Hippocampal formation (tissue), 2 donors: ENCODE results near the gene CSMD2.
A peak's percentile ranks its signal among the peaks of the same experiment; 100 is the strongest.

Experiments used
- DNase-seq, 2 donors: peaks; one replicate each; lab custom pipeline; 2025; lab: John Stamatoyannopoulos, UW

Gene CSMD2

DNA sequence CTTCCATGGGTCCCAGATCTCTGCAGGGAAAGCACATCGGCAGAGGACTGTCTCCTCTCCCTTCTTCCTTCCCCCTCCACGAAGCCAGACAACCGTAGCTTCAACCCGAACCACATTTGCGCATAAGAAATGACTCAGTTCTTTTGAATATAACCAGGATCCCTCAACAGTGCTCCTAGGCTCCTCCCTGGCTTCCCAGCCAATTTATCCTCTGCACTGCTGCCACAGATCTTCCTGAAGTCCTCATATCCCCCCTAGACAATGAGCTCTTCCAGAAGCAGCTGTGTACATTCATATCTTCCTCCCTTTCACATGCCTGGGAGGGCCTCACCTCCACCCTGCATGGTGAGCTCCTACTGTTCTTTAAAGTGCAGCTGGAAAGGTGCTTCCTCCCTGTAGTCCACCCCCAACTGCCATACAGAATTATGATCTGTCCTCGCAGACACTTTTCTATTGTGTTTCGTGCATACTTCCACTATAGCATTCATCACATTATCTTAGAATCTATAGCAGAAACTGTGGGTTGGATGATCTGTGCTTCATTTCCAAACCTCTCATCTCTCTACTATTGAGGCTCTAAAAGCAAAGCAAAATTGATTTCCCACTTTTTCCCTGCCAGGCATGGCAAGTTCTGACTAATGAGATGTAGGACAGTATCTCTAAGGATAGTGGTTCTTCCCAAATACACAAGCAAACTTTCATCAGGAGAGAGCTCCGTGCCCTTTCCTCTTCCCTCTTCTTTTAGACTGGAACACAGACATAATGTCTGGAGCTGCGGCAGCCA, 480.4 kb downstream of the CSMD2 start:
- DNase-seq, result no peak

DNA sequence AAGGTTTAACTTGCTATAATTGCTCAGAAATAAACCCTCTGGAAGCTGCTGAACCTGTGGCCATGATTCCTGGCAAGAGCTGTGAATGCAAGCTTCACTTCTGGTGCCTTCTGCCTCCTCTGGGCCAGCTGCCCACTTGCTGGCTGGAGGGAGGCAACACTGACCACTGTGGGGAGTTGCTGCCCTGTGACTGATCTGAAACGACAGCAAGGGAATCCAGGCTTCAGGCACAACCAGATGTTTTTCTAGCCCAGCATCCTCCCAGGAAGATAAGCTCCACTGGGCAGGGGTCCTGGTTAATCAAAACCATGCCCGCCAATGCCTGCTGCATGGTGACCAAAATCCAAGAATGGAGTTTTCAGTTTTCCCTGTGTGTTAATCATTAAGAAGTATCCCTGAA, 481.1 kb downstream of the CSMD2 start:
- DNase-seq, result peak in 1 of 2 donors; percentile 49

DNA sequence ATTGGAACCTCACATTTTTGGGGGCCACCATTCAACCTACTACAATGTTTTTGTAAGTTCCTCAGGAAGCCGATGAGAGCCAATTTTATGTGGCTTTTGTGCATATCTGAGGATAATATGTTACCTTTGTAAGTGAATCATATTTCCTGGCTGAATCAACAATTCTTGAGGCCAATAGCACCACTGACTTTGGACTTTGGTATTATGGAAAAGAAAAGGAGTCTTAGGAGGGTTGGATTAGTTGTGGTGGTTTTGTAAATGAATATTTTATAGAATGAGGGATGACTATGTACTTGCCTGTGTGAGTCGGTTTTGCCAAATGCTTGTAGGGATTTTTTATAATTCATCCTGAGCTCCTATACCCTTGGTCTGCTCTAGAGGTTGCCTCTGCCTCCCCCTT, 482.7 kb downstream of the CSMD2 start:
- DNase-seq, result no peak

DNA sequence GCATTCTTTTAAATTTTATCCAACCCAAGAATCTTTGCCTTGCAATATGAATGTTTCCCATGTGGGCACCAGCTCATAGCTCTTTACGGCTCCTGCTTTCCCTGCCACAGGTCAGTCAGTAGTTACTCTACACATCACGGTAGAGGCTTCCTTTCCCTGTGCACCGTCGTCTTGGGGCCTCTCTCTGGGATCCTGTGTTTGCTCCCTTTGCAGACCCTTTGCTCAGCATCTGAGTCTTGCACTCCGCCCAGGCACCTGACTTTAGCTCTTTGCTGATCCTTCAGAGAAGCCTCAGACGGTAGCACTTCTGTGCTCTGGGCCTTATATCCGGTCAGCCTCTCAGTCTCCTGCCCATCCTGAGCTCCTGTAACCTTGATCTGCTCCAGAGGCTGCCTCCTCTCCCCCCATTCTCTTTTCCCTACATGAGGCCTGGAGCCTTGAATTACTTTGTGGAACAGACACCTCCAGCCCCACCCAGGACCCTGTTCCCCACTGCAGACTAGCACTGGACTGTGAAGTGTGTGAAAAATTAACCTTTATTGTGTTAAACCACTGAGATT, 484.7 kb downstream of the CSMD2 start:
- no peak for DNase-seq

DNA sequence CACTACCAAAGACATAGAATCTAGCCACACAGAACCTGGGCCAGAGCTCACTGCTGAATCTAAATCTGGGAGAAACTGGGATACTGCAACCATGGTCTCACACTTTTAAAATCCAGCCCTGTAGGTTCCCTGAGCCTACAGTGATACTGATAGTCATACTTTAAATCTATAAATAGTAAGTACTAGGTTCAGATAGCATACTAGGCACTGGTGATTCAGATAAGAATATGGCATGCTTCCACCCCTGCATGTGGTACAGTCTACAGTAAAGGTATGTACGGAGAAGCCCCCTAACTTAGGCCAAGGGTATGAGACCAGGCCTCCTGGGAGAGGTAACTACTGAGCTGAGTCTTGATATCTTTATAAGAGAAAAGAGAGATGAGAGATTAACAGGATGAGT, 494.5 kb downstream of the CSMD2 start:
- no peak for DNase-seq

DNA sequence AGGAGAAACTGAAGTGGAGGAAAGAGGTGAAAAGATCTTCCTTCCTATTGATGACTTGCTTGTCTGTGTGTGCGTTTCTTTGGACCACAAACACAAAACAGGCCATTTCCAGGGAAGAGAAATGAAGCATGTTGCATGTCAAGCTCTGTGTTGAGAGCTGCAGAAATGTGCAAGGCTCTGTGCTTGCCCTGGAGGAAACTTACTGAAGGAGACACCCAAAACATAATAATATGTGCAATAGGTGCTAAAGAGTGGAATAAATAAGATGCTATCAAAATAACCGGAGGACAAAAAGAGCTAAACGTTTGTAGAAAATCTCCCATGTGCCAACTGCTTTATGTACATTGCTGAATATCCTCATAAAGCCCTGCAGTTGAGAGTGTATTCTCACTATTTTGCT, 496.3 kb downstream of the CSMD2 start:
- DNase-seq, result no peak

DNA sequence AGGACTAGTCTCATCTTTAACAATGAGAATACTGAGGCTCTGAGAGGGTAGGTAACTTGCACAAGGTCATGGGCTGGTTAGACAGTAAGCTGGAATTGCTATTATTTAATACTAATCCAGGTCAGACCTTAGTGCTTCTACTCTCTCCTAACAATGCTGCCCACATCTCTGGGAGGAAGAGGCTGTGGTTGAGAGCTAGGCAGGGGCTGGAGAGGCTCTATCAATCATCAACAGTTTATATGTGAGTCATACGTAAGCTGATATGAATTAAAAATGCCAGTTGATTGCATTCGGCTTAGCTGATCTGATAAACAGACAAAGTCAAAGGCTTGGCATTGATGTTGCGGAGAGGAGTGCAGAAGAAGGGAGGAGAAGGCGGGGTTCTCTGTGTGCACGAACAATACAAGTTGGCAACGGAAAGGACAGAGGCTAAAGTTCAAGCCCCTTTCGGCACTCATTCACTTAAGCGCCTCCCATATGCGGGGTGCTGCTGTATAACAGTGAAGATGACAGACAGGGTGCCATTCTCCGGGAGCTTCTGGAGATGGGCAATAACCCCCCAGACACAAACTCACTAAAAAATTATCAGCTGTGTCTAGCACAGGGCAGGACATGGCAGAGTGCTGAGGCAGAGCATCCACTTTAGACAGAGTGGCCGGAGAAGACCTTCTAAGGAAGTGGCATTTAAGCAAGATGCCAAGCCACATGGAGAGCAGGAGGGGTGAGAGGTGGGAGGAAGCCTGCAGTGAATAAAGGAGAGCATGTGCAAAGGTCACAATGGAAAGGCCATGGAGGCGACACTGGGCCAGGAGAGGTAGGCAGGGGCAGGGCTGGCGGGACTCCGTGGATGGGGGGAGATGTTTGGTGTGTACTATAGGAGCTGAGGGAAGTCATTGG, 497.4 kb downstream of the CSMD2 start:
- no peak for DNase-seq

DNA sequence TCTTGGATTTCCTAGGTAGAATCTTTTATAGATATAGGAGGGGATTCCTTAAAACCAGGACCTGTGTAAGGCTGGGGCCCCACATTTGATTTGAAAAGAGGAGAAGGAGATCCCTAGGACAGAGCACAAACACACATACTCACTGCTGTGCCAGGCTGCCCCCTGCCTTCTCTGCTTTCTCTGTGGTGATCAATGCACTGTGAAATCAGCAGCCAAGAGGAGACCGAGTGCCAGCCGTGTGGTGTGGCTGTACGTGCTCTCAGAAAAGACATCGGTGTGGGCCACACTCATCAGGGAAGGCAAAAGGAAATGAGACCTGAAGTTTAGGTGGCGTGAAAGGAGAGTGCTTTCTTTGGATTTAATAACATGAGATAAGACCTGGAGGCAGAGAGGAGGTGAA, 498.4 kb downstream of the CSMD2 start:
- DNase-seq, result no peak

DNA sequence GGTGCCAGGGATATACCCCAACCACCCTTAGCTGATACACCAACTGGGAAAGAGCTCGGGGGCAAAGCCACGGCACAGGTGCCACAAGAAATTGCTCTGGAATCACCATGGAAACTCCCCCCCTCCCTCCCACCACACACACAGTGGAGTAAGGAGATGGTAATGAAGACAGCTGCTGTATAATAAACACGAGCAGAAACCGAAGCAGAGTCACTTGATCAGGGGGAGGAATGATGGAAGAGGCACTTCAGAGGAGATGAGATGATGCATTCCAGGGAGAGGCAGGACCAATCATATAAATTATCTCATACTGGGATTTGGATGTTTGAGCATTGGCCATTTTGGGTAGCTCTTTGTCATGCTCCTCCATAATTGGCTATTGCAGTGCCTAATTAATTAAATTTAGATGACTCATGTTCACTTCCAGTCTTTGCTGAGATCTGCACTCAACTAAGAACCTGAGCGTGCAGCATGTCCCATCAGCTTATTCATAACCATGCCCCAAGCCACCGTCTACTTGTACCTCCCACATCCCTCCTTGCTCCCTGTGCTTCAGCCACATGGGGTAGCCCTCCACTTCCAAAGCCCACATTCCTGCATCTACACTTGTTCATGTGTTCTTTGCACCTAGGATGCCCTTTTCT, 503.1 kb downstream of the CSMD2 start:
- no peak for DNase-seq

DNA sequence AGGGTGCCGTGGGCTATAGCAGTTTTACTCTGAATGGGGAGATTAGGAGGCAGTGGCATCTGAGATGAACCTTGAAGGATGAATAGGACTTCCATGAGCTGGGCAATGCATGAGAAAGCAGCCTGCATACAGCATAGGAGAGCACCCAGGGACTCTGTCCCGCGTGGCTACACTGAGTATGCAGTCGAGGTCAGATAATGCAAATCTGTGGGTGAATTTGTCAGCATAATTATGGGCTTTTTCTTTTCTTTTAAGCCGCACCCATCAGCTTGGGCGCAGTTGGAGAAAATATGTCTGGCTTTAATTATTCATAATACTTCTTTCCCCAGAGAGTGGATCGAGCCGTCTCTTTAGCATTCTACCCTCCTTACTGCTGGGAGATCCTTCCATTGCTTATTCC, 504.1 kb downstream of the CSMD2 start:
- DNase-seq, result no peak

DNA sequence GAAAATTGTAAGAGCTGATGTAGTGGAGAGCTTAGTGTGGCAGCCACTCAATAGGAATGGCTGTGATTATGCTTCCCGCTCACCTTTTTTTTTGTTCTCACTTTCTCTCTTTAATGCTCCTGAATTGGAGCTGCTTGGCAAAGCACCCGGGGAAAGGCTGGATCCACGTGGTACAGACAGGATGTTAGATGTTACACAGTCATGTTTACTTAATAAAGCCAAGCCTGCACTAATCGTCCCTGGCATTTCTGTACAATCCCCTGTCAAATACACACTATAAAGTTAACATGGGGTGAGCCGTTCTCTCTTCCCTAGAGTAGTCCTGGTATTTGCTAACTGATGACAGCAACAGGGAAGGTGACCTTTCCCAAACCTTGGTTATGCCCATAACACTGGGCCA, 504.8 kb downstream of the CSMD2 start:
- no peak for DNase-seq

DNA sequence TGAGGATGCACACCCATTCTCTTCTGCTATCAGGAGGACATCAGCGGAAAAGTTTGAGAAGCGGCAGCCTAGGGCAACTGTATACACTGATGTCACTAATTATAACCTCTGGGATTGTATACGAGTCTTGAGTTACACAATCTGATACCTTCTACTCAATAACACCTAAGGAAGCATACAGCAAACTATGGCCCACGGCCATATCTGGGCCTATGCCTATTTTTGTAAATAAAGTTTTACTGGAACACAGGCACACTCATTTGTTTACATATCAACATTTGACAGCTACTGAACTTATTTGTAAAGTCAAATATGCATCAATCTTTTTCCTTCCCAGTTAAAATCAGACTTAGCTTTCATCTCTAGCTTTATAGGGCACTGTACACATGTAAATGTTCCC, 505.4 kb downstream of the CSMD2 start:
- no peak for DNase-seq

DNA sequence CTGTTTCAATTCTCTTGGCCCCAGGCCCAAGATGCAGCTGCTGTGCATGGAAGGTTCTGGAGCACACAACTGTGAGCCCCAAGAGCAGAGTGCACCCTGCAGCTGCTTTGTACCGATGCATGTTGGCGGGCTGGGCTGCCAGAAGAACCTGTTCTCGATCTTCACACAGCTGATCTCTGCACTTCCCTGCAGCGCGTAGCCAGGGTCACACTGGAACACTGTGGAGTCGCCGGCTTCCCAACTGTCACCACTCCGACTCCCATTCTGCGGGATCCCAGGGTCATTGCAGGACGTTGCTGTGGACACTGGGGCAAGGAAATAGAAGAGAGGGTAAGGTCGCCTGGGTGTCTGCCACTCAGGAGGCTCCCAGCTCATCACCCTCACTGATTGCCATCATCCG, 507.2 kb downstream of the CSMD2 start:
- DNase-seq, result no peak

DNA sequence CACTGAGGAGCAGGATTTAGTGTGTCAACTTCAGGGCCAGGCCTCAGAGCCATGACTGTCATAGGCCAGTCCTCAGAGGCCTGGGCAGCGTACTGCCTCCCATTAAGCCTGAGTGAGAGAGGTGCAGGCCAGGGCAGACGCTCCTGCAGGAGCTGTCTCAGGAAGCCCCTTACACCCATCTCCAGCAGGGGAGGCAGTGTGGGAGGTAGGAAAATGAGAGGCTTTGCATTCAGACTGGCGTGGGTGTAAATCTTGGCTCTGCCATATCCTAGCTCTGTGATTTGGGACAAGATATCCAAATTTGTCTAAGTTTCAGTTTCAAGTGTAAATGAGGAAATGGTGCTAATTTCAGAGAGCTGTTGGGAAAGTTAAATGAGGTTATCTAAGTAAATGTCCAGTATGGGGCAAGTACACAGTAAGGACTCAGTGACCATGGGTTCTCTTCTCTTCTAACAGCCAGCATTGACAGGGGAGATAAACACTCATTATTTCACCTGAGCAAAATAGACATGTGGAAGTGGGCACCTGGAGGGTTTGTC, 508.5 kb downstream of the CSMD2 start:
- peak in 1 of 2 donors; percentile 28 for DNase-seq

DNA sequence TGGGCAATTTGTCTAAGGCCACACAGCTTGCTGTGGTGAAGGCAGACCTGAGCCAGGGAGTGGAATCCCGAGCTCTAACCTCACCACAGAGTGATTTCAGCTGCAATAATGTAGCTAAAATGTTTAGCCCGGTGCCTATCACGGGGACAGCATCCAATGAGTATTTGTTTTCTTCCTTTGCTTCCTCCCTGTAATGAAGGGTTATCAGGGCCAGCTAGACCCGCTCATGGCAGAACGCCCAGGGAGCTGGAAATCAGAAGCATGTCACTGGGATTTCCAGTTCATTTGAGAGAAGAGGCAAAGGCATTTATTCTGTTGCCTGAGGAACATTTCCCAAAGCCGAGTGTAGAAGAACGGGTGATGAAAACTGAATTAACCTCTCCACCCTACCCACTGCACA, 509.5 kb downstream of the CSMD2 start:
- DNase-seq, result no peak

DNA sequence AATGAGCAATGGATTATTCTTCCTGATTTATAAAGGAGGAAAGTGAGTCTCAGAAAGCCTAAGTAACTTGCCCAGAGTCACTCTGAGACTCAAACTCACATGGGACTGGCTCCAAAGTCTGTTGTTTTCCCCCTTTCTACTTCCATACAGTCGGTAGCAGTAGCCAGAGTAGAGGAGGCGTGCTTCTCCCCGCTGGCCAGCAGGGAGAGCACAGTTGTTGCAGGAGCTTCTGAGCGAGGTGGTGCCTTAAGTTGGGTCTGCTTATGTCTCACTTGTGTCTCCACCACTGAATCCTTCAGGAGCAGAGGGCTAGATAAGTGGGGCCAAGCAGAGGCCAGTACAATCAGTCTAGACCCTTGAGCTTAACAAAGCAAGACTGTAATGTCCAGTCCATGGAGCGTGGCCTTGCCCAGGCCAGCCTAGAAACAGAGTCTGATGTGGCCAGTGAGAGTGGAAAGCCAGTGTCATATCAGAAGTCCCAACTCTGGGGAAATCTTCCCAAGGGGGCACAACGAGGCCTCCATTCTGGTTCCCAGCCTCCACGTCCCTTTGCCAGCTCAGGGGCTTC, 510.7 kb downstream of the CSMD2 start:
- no peak for DNase-seq

DNA sequence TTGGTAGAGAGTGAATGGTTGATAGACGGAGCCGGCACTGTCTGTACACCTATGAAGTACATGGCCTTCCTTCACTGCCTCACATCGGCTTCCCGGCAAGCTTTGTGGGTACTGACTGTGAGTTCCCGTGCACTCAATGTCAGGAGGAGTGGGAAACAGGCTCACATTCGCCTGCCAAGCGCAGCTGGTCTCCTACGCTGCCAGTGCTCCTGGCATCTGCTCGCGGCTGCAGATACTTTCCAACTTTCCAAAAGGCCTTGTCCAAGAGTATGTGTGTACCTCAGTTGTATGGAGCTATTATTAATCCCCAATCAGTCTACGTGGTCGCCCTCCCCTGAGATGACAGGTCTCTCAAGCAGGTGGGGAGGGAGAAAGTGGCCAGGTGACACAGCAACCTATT, 511.8 kb downstream of the CSMD2 start:
- DNase-seq, result no peak

DNA sequence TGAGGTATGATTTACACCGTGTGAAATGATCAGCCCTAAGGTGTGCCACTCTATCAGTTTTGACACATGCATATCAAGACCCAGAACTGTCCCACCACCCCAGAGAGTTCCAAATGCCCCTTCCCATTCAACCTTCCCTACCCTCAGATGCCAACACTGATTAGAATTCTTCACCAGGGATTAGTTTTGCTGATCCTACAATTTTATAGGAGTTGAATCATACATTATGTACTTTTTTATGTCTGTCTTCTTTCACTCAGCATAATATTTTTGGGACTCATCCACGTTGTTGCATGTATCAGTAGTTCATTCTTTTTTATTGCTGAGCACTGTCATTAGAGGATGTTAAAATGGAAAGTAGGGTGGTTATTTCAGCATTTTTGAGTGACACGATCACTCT, 514.3 kb downstream of the CSMD2 start:
- DNase-seq, result no peak

DNA sequence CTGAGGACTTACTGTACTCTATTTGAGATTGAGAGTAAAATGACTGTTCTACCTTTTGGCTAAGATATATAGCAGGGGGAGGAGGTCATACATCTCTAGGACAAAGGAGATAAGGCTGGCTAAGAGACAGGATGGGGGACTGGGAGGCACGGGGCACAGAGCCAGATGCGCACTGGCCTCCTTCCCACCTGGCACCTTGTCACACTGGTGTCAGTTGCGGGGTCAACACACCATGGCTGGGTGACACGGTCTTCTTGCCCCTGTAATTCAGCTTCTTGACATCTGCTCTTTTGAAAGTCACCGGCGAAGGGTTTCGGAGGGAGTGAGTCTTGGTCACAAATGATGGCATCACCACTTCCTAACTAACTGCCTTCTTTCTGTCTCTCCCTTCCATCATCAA, 515.3 kb downstream of the CSMD2 start:
- no peak for DNase-seq

DNA sequence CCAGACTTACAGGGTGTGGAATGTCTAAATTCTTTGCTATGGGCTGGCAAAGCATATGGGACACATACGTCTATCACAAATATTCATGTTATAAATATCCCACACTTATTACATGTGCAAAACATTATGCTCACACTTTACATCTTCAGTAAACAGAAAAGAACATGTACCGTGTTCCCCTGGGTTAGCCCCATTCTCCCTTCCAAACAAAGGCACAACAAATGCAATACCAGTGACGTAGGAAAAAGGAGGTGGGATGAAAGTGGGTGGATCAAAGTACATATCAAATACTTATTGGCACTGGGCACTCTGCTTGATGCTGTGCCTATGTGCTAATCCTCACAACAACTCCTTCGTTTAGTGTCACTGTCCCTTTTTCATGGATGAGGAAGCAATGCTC, 521.8 kb downstream of the CSMD2 start:
- DNase-seq, result no peak

DNA sequence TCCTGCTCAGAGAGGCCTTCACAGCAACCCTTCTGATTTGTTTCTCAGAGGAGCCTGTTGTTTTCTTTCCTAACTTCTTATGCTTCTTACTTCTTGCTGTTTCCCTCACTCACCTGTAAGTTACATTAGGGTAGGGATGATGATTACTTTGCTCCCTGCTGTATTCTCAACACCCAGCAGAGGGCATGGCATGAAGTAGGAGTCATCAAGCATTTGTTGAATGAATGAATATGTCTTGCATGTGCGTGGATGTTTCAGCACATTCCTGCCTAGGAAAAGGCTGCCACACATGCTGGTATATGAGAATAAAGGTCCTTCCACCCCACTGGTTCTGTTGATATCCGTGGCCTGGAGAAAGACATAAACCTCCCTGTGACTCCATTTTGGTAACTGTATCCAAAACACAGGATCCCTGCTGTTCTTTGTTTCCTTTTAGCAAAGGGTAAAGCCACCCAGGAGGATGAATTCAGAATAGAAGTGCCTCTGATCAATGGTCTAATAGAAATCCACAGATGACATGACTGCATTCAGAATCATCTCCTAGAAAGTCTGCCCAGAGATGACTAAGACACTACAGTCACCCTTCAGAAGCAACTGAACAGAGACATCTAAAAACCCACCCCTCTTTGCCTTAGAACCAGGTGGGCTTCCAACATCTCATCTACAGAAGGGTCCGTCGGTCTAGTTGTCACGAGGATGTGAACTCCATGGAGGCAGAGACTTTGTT, 523.8 kb downstream of the CSMD2 start:
- DNase-seq, result no peak
